Measurements from ENCODE around the gene HLA-DRA. TPM values are rescaled to one million over a fixed set of nuclear protein-coding genes. Genes with fewer than 3 reads are reported as not detected.

HLA-DRA gene
- total and polyA plus RNA-seq, 3 donors from 2014 or later: 23.4 to 626 (median 50.2) TPM

DNA sequence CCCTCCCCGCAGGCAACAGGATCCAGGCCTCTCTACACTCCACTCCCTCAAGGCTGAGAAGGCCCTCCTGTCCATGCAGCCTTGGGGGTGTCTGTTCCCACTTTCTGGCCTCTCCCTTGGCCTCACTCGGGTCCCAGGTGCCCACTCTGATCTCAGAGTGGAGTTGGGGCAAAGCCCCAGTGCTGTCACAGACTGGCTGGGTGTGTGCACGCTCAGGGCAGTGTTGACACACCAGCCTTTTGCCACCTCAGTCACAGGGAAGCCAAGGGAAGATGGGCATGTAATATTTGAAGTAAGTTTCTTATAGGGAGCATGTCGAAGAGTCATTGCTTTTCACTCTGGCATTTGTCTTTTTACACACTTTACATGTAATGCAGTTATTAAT lies 44.9 kb downstream of the HLA-DRA start:
- intact Hi-C loops (cut with DNase I; ENCODE audit: low total_unique reads): no loop called here
- 58 to 74% methylated on average over 2 to 4 of the region's 4 CpGs for WGBS, 2 donors

DNA sequence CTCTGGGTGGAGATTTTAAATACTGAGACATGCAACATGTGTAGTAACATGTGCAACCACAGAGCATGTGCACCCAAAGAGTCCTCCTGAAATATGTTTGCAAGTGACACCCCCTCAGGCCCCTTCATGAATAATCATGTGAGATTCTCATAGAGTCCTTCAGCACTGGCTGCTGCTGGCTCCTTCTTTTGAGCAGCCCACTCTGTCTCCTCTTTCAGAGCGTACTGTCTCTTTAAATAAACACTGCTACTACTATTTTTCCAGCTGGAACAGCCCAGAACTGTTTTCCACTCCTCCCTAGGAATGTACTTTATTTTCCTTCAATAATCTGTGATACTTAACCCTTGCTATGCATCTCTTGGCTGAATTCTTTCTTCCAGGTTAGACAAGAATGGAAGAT lies 48.4 kb downstream of the HLA-DRA start:
- Histone ChIP-seq H3K4me3 (no peak overlapping the region), H3K36me3 (ENCODE audit: low read depth, missing control alignments) (no peaks in the 10 kb centered on the region), H3K27me3 (no peaks in the 10 kb centered on the region), H3K27ac (no peak overlapping the region), H3K4me1 (no peaks in the 10 kb centered on the region), H3K9me3 (no peaks in the 10 kb centered on the region)
- TF ChIP-seq POLR2A (IDR thresholded peaks at IDR 0.05): no peak
- TF ChIP-seq, protein P1, sequence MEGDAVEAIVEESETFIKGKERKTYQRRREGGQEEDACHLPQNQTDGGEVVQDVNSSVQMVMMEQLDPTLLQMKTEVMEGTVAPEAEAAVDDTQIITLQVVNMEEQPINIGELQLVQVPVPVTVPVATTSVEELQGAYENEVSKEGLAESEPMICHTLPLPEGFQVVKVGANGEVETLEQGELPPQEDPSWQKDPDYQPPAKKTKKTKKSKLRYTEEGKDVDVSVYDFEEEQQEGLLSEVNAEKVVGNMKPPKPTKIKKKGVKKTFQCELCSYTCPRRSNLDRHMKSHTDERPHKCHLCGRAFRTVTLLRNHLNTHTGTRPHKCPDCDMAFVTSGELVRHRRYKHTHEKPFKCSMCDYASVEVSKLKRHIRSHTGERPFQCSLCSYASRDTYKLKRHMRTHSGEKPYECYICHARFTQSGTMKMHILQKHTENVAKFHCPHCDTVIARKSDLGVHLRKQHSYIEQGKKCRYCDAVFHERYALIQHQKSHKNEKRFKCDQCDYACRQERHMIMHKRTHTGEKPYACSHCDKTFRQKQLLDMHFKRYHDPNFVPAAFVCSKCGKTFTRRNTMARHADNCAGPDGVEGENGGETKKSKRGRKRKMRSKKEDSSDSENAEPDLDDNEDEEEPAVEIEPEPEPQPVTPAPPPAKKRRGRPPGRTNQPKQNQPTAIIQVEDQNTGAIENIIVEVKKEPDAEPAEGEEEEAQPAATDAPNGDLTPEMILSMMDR (IDR thresholded peaks at IDR 0.05): no peak
- intact Hi-C loops (cut with DNase I; ENCODE audit: low total_unique reads): no loop called here
- DNase-seq: no peak
- WGBS, 2 donors: 38% methylated on average over 1 of the region's 1 CpG; no CpG with 5 or more reads in 1 of the 2 donors

More for the DNA sequence above, 44.9 kb downstream of the HLA-DRA start:
- H3K9me3 ChIP-seq: no peaks in the 10 kb centered on the region
- H3K36me3 ChIP-seq (ENCODE audit: low read depth, missing control alignments): no peaks in the 10 kb centered on the region
- no peak for TF ChIP-seq POLR2A (IDR thresholded peaks at IDR 0.05)
- TF ChIP-seq, protein P1 (IDR thresholded peaks at IDR 0.05): no peak
- no peak overlapping the region for H3K27ac ChIP-seq
- H3K4me3 ChIP-seq: no peak overlapping the region
- no peaks in the 10 kb centered on the region for H3K4me1 ChIP-seq
- no peaks in the 10 kb centered on the region for H3K27me3 ChIP-seq
- no peak for DNase-seq

DNA sequence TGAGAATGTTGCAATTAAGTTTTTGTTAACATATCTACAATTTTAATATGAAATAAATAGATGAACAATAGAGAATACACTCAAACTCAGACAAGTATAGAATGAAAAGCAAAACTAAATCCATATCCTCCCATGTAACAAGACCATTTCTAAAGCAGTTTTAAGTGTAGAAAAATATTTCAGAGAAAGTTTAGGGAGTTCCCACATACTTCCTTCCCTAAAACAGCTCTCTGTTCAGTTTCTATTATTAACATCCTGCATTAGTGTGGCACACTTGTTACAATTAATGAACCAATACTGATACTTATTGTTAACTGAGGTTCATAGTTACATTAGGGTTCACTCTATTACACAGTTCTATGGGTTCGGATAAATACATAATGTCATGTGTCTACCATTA lies 52.0 kb downstream of the HLA-DRA start:
- 0% methylated on average over 1 of the region's 1 CpG for WGBS, 2 donors
- Histone ChIP-seq H3K4me1 (no peaks in the 10 kb centered on the region), H3K4me3 (no peak overlapping the region), H3K27ac (no peak overlapping the region), H3K27me3 (no peaks in the 10 kb centered on the region), H3K9me3 (no peaks in the 10 kb centered on the region), H3K36me3 (ENCODE audit: low read depth, missing control alignments) (no peaks in the 10 kb centered on the region)
- no peak for TF ChIP-seq POLR2A (IDR thresholded peaks at IDR 0.05)
- TF ChIP-seq, protein P1 (IDR thresholded peaks at IDR 0.05): no peak
- intact Hi-C loops (cut with DNase I; ENCODE audit: low total_unique reads): no loop called here
- DNase-seq: no peak

DNA sequence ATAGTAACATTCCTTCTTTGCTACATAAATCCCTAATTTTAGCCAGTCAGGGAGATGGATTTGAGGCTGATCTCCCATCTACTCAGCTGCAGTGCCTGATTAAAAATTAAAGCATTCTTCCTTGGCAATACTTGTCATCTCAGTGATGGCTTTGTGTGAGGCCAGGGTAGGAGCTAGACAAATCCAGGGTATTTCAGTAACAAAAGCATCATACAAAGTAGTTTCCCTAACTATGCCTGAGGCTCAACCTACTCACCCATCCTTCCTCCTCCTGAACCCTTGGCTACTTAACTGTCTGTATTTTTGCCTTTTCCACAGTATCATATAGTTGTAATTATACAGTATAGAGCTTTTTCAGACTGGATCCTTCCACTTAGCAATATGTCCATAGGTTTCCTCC lies 52.7 kb downstream of the HLA-DRA start:
- Histone ChIP-seq H3K4me1 (no peaks in the 10 kb centered on the region), H3K36me3 (ENCODE audit: low read depth, missing control alignments) (no peaks in the 10 kb centered on the region), H3K9me3 (no peaks in the 10 kb centered on the region), H3K27me3 (no peaks in the 10 kb centered on the region), H3K27ac (no peak overlapping the region), H3K4me3 (no peak overlapping the region)
- no peak for TF ChIP-seq POLR2A (IDR thresholded peaks at IDR 0.05)
- TF ChIP-seq, protein P1 (IDR thresholded peaks at IDR 0.05): no peak
- intact Hi-C loops (cut with DNase I; ENCODE audit: low total_unique reads): no loop called here
- DNase-seq: no peak

Other genes starting within 250 kb of the HLA-DRA start
- gene PBX2, start 249.7 kb upstream of the HLA-DRA start, total RNA-seq: 100 to 1,000 TPM in 1 of 2 donors, 10 to 100 TPM in 1; 97.9 to 111 TPM
- 65.0 TPM for gene PBX2, start 249.7 kb upstream of the HLA-DRA start, polyA plus RNA-seq (ENCODE audit: insufficient read depth, low read depth, low replicate concordance)
- gene GPSM3, start 247.2 kb upstream of the HLA-DRA start, total RNA-seq: 1 to 10 TPM; 5.4 to 7.7 TPM
- gene GPSM3, start 247.2 kb upstream of the HLA-DRA start, polyA plus RNA-seq (ENCODE audit: insufficient read depth, low read depth, low replicate concordance): 11.3 TPM
- 10 to 100 TPM; 15.2 to 26.9 TPM for gene NOTCH4, start 215.8 kb upstream of the HLA-DRA start, total RNA-seq
- 12.4 TPM for gene NOTCH4, start 215.8 kb upstream of the HLA-DRA start, polyA plus RNA-seq (ENCODE audit: insufficient read depth, low read depth, low replicate concordance)
- gene TSBP1, start 68.0 kb upstream of the HLA-DRA start, total RNA-seq: 10 to 100 TPM; 11.8 to 18.4 TPM
- gene TSBP1, start 68.0 kb upstream of the HLA-DRA start, polyA plus RNA-seq (ENCODE audit: insufficient read depth, low read depth, low replicate concordance): 21.0 TPM
- gene BTNL2, start 32.7 kb upstream of the HLA-DRA start, total RNA-seq: under 1 TPM in 1 of 2 donors, not detected in 1; 0.74 TPM
- gene BTNL2, start 32.7 kb upstream of the HLA-DRA start, polyA plus RNA-seq (ENCODE audit: insufficient read depth, low read depth, low replicate concordance): not detected
- gene HLA-DRB5, start 90.4 kb downstream of the HLA-DRA start, total RNA-seq: under 1 TPM; 0.39 to 0.56 TPM
- 43.3 TPM for gene HLA-DRB5, start 90.4 kb downstream of the HLA-DRA start, polyA plus RNA-seq (ENCODE audit: insufficient read depth, low read depth, low replicate concordance)
- 10 to 100 TPM in 1 of 2 donors, 1 to 10 TPM in 1; 9.5 to 12.0 TPM for gene HLA-DRB1, start 150.0 kb downstream of the HLA-DRA start, total RNA-seq
- 135 TPM for gene HLA-DRB1, start 150.0 kb downstream of the HLA-DRA start, polyA plus RNA-seq (ENCODE audit: insufficient read depth, low read depth, low replicate concordance)
- gene HLA-DQA1, start 197.5 kb downstream of the HLA-DRA start, total RNA-seq: 1 to 10 TPM in 1 of 2 donors, under 1 TPM in 1; 0.94 to 1.6 TPM
- gene HLA-DQA1, start 197.5 kb downstream of the HLA-DRA start, polyA plus RNA-seq (ENCODE audit: insufficient read depth, low read depth, low replicate concordance): 33.9 TPM
- gene HLA-DQB1, start 226.8 kb downstream of the HLA-DRA start, total RNA-seq: 1 to 10 TPM in 1 of 2 donors, under 1 TPM in 1; 0.08 to 1.7 TPM
- gene HLA-DQB1, start 226.8 kb downstream of the HLA-DRA start, polyA plus RNA-seq (ENCODE audit: insufficient read depth, low read depth, low replicate concordance): 7.7 TPM

Data from testis (tissue), 3 donors.